Stimulated activated CD4-positive, alpha-beta T cell treated with anti-CD3 and anti-CD28 coated beads, Interleukin-1b, Interleukin-23, amount 100 ng/mL, for 1 hour (primary cell): ENCODE measurements around the gene SGK1.

Experiments used
- DNase-seq, 2 donors: peaks; one replicate each; pipeline ENCODE4 v3.0.0-alpha.2; 2020; ENCODE audit warnings: low read depth in 2 of 2

The SGK1 gene

DNA sequence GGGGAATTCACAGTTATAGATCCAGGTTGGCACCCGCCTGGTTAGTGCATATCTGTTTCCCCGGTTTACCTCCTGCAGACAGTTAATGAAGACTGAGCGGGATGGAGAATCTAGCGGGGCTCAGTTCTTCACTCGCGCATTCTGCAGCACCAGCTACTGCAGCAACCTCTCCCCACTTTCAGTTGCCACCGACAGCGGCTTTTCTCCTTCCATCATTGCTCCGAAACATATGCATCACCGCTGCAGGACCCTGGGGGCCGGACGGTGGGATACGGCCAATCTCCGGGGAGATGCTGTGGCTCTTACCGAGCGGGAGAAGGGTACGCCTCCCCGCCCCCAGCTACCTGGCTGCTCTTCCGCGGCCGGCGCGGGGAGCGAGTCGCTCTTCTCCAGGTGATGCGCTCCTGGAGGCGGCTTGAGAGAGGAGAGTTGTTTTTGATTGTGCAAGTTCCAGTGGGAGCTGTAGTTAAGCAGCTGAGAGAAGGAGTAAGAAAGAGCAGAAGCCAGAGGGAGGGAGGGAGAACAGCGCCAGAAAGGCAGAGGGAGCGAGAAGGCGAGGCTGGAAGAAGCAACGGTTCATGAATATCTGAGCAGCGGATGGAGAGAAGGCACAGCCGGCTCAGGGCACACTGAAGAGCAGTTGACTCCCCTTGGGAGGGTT lies at the start of gene SGK1:
Gene SGK1 (minus strand): TSS at position 642 of the 661 bp plus-strand sequence. CDS start 652 bp downstream, outside the sequence.
- DNase-seq = no peak

DNA sequence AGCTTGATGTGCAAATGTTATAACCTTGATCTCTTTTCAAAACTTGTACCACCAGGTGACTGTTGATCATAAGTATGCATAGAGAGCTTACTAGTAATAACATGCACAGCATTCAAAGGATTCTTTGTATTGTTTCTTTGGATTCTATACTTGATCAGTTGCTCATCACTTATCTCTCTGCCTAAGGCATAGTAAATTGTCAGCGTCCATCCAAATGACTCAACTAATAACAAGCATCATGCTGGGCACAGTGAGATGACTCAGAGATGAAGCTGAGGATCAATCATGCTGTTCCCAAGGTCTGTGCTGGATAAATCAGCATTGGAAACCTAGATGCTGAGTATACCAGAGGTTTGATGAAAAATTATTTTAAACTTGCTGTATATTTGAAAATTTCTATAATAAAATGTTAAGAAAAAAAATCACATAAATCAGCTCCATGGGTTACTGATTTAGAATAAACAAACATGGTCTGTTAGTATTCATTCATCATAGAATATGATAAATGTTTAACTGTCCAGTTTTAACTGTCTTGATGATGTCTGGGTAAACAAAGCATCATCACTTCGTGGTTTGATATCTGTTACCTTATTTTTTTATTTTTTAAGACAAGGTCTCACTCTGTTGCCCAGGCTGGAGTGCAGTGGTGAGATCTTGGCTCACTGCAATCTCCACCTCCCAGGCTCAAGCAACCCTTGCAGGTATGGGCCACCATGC lies 45.6 kb upstream of the SGK1 start:
- no peak for DNase-seq

DNA sequence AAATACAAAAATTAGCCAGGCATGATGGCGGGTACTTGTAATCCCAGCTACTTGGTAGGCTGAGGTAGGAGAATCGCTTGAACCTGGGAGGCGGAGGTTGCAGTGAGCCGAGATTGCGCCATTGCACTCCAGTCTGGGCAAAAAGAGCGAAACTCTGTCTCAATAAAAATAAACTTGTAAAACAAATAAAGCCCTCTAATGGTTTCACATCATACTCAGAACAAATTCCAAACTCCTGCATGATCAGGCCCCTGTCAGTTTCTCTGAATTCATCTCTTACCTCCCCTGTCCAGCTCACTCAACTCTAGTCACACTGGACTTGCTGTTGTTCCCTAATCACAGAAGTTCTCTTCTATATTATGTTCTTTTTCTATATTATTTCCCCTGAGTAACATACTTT lies 43.1 kb upstream of the SGK1 start:
- DNase-seq = no peak

DNA sequence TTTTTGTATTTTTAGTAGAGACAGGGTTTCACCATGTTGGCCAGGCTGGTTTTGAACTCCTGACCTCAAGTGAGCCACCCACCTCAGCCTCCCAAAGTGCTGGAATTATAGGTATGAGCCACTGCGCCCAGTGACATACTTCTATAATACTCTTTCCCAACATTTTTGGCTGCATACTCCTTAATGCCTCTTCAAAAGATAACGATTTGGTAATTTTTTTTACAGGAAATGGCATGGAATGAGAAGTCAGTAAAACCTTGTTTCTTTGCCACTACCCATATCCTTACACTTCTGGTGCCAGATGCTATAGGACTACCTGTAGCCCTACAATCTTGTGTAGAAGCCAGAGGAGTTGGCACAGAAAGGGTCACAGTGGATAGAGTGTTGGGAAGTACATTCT lies 41.4 kb upstream of the SGK1 start:
- DNase-seq = no peak

DNA sequence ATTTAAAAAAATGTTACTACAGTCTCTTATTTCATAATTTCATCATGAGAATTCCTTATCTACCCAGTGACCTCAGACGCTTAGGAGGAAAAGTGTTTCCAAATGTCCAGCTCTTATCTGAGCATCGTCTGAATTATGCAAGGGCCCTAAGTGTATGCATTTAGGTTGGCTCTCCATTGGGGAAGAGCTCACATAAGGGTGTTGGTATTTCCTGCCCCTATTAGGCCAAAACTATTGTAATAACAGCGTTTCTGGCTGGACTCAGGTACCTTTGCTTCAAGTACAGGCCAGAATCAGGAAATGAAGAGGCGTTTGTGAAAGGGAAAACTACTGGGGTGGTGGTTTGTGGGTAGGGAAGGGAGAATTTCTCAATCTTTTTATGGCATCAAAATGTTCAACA lies 40.4 kb upstream of the SGK1 start:
- DNase-seq = no peak

DNA sequence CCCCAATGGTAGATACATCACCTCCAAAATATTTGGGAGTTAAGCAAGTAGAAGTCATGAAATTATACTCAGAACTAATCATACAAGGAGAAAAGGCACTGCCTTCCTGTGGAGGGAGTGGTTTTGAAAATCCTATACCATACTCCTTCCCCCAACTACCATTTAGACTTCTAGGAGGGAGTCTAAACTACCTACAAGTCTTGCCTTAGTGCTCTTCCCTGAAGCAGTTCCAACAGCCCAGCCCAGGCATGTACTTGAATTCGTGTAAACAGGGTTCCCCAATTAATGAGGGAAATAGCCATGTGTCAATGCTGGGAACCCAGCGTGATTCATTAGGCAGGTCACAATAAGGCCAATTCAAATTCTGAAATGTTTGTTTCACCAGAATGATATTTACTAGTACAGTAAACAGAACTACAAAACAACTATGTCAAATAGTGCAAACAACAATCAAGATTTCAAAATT lies 39.1 kb upstream of the SGK1 start:
- no peak for DNase-seq

DNA sequence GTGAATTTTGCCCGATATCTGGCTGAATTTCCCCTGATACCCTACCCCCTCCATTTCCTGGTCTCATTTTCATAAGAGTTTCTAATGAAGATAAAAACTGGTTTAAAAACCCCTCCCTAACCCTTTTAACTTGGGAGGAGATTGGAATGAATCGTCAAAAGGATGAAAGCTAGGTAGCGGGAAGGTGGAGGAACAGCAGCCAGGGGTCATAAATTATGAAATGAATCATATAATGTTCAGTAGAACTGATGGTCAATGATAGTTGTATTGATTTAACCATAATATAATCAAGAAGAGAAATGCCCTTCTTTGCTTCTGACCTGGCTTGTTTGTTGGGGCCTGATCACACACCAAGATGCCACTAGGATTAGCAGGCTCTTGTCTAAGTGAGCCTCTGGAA lies 38.5 kb upstream of the SGK1 start:
- no peak for DNase-seq

DNA sequence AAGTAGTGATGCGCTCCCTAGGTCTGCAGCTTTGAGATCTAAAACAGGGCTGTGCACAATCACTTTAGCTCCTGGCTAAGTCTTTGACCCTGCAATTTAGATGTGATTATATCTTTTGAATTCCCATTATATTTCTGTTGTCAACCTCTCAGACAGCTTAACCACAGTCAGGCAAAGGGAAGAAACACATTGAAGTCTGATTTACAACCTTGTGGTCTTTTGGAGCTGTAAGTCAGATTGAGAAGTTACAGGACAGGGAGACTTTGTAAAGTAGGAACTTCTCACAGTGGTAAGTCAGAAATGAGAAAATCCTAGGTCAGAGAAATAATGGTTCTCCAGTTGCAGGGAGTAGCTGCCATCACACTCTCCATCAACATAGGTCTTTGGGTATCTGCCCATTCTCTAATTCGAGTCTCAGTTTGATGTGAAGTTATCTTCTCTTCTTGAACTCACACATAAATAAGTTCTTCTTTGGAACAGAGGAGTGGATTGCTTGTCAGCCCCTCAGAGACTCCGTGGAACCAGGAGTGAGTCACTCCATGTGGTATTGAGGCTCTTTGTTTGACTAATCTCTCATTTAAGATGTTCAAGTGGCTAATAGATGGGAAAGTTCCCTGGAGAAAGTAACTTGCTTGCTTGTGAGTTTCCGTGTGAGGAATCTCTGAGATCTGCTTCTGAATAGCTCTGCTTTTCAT lies 35.0 kb upstream of the SGK1 start:
- DNase-seq = no peak

DNA sequence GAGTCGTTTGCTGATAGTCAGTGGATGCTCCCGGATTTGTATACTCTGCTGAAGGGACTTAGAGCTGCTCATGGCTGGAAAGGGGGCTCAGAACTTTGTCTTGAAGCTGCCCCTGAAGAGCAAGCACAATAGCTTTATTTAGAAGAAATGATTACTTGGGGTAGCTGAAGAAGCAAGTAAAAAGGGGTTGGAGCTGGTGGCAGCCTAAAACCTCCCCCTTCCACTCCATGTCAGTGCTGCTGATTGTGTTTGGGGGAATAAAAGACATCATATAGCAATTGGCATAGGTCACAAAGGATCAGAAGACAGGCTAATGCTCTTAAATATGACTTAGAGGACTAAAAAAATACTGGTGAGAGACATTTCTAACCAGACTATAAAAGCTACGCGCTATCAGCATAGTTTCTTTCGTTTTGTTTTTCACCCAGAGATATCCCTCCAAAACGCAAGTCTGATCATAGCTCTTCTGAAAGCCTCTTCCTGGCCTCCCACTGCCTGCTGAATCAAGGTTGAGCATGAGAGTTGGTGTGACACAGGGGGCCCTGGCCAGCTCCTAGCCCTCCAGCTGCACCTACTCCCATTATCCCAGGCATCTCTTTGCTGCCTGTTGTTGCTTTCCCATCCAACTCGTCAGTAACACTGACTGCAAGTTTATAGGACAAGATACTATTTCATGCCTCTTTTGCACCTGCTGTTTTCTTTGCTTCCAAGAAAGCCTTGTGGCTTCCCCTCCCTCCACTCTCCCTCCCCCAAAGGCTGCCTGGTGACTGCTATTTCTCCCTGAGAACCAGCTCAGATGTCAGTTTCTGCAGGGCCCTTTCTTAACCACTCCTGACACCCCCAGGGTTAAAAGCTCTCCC lies 33.9 kb upstream of the SGK1 start:
- DNase-seq = no peak

DNA sequence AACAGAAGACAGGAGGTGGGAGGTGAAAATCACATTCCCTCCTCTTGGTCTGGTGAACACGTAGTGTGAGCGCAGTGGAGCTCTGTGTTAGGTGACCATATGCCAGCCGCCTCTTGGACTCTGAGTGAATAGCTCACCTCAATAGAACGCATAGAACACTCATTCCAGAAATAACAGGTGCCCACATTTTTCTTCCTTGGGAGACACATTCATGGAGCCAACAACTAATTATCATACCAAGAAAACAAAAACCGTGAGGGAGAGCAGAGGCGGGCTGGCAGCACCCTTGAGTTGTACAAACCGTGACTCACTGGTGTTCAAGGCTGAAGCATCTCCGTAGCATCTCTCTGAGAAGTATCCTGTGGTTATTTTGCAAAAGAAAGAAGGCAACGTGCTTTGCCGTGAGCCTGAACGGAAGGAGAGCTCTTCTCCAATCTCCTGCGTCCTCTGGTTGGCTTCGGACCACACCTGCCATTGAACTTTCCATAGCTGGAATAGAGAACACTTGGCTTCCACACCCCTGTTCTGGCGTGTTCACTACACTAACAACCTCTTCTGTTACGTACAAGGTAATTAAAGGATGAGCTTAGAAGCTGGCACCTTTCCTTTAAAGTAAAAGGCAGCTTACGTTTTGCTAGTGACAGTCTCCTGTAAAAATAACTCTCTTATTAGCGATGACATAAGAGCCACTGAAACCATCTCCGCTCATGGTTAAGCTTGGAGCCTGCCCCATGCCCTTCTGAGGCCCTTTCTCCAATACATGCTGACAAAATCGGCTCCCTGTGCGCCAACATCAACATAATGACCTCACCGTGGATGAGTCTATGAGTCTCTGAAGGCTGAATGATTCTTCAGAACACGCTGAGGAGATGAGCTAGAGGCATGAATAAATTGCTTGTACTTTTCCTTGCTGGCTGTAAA lies 30.2 kb upstream of the SGK1 start:
- no peak for DNase-seq

DNA sequence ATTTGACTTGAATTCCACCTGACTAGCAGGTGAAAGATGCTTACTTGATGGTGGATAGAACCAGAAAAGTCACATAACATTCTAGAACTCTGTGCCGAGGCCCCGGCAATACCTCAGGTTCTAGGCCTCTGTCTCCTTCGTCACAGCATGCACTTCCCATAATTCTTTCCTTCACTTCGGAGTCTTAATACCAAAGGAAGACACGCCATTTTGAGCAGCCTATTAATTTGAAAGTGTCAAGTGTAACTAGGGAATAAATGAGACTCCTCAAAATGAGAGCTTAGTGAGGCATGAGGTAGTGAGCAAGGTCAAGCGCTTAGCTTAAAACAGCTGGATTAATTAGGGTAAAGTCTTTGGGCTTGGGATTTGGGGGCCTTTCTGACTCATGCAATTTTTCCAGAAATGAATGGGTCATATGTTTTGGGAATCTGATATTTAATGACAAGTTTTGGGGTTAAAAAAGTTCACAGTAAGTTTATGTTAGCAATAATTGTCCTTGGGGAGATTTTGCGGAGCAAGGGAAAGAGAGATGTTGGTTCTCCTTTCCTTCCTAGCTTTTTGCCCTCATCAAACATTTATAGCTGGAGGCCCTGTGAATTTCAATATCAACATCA lies 29.1 kb upstream of the SGK1 start:
- no peak for DNase-seq

DNA sequence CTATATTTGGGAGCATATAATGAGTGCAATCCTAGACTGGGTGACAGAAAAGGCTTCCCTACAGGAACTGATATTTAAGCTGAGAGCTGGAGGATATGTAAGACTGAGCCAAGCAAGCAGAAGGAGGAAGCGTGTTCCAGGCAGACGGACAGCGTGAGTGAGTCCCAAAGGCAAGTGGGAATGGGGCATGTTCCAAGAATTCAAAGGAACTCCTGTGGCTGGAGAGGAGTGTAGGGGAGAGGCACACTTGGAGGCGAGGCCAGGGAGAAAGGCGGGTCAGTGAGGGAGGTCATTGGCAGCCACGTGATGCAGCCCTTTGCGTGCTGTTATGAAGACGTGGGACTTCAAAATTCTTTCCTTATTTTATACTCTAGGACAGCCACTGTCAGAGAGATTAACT lies 27.9 kb upstream of the SGK1 start:
- DNase-seq = no peak

DNA sequence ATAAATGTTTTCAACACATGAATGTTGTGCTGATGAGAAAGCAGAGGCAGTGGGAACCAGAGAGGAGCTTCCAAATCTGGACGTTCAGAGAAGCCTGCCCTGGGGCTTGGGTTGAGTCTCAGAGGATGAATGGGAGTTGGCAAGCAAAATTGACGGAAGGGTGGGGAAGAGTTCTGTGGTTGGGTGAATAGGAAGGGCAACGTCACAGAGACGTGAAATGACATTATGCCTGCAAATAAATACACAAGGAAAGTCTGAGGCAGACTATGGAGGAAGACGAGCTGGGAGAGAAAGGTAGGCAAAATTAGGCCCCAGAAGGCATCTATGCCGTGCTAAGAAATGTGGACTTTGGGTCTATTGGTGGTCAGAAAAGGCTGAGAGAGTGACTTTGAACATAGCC lies 25.2 kb upstream of the SGK1 start:
- no peak for DNase-seq

DNA sequence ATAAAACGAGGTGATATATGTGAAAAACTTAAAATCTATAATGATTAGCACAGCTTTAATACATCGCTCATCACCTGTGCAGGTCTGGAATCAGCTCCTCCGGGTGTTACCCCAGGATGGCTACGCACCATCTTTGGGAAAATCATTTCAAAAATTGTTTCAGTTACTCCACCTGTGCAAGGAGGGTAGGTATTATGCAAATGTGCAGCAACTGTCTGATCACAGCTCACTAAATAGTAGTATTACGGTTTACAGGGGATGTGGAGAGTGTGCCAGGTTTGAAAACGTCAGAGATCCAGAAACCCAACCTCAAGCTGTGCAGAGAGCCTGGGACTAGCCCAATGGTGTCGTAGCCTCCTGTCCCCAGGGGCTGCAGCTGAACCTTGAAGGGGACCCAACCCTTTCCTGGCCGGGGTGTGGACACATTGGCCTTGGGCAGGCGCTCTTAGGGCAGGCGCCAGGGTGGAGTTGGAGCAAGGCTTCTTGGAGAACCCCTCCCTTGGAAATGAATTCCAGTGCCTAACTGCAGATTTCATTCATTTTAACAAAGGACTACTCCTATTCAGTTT lies 24.2 kb upstream of the SGK1 start:
- no peak for DNase-seq

DNA sequence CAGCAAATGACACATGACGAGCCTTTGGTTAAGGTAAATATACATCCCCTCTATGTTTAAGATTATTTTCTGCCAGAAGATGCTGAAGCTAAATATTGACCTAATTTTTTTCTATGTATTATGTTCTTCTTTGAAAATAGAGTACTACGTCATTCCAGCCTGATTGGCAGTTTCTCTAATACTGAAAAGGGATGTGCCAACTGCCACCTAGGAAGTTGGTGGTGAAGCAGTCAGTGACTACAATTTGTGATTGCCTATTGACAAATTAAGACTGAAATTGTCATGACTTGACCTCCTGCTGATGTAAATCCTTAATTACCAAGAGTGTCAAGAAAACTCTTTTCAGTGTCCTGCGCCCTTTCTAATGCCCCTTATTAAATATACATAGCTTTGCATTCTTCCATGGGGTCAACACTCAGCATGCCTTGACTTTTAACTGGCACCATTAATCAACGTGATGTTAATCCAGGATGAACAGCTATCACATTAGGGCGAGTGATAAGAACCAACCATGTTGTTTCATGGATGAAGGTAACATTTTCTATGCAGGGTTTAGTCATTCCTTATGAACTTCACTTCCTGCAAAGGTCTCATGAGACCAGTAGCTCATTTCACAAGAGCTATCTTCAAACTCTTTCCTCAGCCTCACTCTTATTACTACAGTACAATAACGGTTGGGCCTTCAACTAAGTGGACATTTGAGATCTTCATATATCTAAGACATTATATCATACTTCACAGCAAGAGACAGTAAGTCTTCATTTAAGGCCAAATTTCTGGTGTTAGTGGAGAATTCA lies 22.5 kb upstream of the SGK1 start:
- DNase-seq = no peak

DNA sequence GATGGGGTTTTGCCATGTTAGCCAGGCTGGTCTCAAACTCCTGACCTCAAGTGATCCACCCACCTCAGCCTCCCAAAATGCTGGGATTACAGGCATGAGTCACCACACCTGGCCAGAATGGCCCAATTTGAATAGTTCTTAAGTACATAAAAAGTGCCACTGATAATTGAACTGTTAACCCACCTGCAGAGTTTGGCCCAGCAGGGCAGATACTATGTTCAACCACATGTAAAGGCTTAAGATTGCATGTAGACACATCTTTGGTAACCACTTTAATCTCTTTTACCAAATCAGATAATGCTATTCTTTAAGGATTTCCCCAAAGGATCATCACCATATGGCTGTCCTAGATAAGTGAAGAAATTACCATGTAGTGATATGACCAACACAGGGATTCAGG lies 21.3 kb upstream of the SGK1 start:
- DNase-seq = no peak

DNA sequence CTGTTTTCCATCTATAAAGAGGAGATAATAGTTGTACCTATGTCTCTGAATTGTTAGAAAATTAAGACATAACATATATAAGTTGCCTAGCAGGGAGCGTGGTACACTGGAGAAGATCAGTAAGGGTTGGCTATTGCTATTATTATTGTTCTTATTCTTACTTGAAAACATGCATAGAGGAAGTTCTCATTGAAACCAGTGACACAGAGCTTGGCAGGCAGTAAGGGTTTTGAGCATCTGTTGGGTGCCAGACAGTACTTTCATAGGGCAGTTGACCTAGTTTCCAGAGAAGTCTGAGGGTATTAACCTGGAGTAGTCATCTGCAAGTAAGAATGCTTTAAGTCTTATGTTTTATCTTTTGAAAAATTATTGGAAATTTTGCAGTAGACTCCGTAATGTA lies 13.3 kb upstream of the SGK1 start:
- no peak for DNase-seq

DNA sequence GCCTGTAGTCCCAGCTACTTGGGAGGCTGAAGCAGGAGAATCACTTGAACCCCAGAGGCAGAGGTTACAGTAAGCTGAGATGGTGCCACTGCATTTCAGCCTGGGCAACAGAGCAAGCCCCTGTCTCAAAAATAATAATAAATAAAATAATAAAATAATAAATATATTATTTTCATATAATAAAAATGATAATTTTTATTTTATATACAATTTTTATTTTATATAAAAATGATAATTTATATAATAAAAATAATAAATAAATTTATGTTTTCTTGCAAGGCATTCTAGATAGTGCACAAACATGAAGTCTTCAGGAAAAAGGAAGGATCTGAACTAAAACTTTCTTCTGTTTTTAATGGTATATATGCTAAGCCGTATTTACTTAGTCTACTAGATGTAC lies 12.6 kb upstream of the SGK1 start:
- no peak for DNase-seq

DNA sequence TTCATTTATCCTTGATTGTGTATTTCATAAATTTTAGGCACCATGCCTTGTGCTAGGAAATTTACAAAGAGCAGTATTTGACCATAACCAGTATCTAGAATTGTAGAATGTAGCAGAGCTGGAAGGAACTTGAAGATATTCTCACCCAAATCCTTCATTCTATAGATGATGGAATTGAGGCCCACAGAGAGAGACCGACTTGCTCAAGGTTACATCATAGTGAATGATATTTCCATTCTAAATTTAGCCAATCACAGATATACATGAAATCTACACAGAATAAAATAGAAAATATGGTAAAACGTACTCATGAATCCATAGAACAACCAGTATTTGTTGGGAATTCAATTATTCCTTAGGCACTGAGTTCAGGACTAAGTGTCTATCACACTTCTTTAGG lies 10.9 kb upstream of the SGK1 start:
- no peak for DNase-seq
